Endodermal cell (in vitro differentiated cells): ENCODE data around the gene ATP8B4. TPM values are rescaled to one million over a fixed set of nuclear protein-coding genes. Genes with fewer than 3 reads are reported as not detected.
A peak's percentile ranks its signal among the peaks of the same experiment; 100 is the strongest.

Experiments
- DNase-seq: peaks from one replicate; pipeline ENCODE4 v3.0.0-alpha.2; 2017
- H3K27ac ChIP-seq: 2 replicates; pipeline ENCODE4 v1.5.1; 2013; ENCODE audit warnings: mild to moderate bottlenecking, low read depth, low read length, moderate library complexity
- H3K27me3 ChIP-seq: 2 replicates; pipeline ENCODE4 v1.6.1; 2013; ENCODE audit warnings: mild to moderate bottlenecking, low read length, moderate library complexity; ENCODE audit not compliant: insufficient read depth, control insufficient read depth, poor library complexity, severe bottlenecking
- H3K36me3 ChIP-seq: 2 replicates; pipeline ENCODE4 v1.7.0; 2013; ENCODE audit warnings: mild to moderate bottlenecking, low read length, moderate library complexity; ENCODE audit not compliant: control insufficient read depth, insufficient read depth
- H3K4me1 ChIP-seq: one replicate; pipeline ENCODE4 v1.7.0; 2013; ENCODE audit warnings: low read length; ENCODE audit not compliant: control insufficient read depth, insufficient read depth
- H3K4me3 ChIP-seq: 2 replicates; pipeline ENCODE4 v1.5.1; 2013; ENCODE audit warnings: mild to moderate bottlenecking, low read length, moderate library complexity
- H3K9ac ChIP-seq: 2 replicates; pipeline ENCODE4 v1.6.1; 2013; ENCODE audit warnings: mild to moderate bottlenecking, low read length, moderate library complexity; ENCODE audit not compliant: poor library complexity, severe bottlenecking; ENCODE audit errors: extremely low read depth
- H3K9me3 ChIP-seq: 2 replicates; pipeline ENCODE4 v1.6.1; 2013; ENCODE audit warnings: mild to moderate bottlenecking, low read length, moderate library complexity; ENCODE audit not compliant: control insufficient read depth
- H3K27ac Mint-ChIP-seq: 2 replicates; pipeline ENCODE4 v1.8.0; 2020; ENCODE audit warnings: mixed read lengths
- H3K27me3 Mint-ChIP-seq: 2 replicates; pipeline ENCODE4 v1.8.0; 2021; ENCODE audit warnings: mild to moderate bottlenecking, mixed read lengths; ENCODE audit not compliant: insufficient read depth
- H3K36me3 Mint-ChIP-seq: 2 replicates; pipeline ENCODE4 v1.8.0; 2020; ENCODE audit warnings: low read depth, mixed read lengths
- H3K4me1 Mint-ChIP-seq: 2 replicates; pipeline ENCODE4 v1.8.0; 2020; ENCODE audit warnings: mixed read lengths
- H3K4me3 Mint-ChIP-seq: 2 replicates; pipeline ENCODE4 v1.8.0; 2020; ENCODE audit warnings: mild to moderate bottlenecking, moderate library complexity, mixed read lengths
- H3K9me3 Mint-ChIP-seq: 2 replicates; pipeline ENCODE4 v1.8.0; 2020; ENCODE audit warnings: mild to moderate bottlenecking, mixed read lengths
- WGBS, 2 experiments: methylation state at CpG; one replicate each; pipeline versions ENCODE4 v1.1.5 to v1.1.7; 2013; ENCODE audit warnings: missing lambda C conversion rate in 2 of 2, mixed read lengths in 1 of 2; ENCODE audit not compliant: insufficient coverage in 1 of 2, insufficient read length in 1 of 2; 5-methylcytosine and 5-hydroxymethylcytosine counted together
- total RNA-seq, 2 donors: library from RNA; stranded (reverse); fragmentation: NEBNext Ultra II Directional in 1 of 2; extraction: Animal tissue kit (Norgen Biotek cat#: 25700) in 1 of 2; gene quantifications; 2 replicates in 1 of 2; 3 replicates in 1 of 2; pipeline ENCODE4 v1.2.1, GENCODE V29; 2021
- TF ChIP-seq, protein P1 (sequence below): fragments of 200-600 bp; sonication (generic); conservative IDR thresholded peaks from 2 replicates; pipeline ENCODE4 v1.5.0; 2021; ENCODE audit warnings: antibody characterized with exemption, mild to moderate bottlenecking

Gene ATP8B4
- total RNA-seq, 2 donors from 2014 or later: 0.64 to 0.95 TPM

DNA sequence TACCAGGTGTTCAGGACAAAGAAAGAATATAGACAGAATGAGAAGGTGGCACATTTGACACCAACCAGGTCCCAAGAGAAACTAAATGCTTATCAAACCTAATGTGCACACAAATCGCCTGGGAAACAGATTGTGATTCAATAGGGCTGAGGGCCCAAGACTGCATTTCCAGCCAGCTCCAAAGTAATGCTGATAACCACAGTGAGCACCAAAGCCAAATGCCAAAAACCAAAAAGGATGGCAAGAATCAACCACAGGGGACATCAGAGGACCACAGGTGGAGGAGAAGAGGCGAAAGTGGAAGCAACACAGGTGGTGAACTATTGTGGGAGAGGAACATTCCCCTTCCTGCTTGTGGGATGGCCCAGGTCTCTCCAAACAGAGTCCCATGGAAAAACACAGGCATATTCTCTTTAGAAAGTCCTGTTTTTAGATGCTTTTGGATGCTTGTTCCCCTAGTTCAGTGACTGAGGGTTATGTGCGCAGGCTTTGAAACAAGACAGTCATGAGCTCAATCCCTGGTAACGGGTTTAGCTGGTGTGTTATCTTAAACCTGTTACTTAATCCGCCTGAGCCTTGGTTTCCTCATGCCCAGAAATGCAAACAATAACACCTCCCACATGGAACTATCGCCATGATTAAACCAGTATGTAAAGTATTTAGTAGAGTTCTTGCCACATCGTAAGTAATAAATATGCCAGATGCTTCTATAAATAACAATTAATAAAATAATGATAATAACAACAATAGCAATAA is 241.7 kb downstream of the ATP8B4 start:
- H3K4me3 ChIP-seq: no peak overlapping the region
- 81 to 92% methylated on average over 5 of the region's 7 CpGs for WGBS, 2 experiments
- no peaks in the 10 kb centered on the region for H3K27me3 ChIP-seq
- H3K9me3 ChIP-seq: no peaks in the 10 kb centered on the region
- no peak overlapping the region for H3K4me3 Mint-ChIP-seq
- no peaks in the 10 kb centered on the region for H3K36me3 ChIP-seq
- TF ChIP-seq, protein P1, sequence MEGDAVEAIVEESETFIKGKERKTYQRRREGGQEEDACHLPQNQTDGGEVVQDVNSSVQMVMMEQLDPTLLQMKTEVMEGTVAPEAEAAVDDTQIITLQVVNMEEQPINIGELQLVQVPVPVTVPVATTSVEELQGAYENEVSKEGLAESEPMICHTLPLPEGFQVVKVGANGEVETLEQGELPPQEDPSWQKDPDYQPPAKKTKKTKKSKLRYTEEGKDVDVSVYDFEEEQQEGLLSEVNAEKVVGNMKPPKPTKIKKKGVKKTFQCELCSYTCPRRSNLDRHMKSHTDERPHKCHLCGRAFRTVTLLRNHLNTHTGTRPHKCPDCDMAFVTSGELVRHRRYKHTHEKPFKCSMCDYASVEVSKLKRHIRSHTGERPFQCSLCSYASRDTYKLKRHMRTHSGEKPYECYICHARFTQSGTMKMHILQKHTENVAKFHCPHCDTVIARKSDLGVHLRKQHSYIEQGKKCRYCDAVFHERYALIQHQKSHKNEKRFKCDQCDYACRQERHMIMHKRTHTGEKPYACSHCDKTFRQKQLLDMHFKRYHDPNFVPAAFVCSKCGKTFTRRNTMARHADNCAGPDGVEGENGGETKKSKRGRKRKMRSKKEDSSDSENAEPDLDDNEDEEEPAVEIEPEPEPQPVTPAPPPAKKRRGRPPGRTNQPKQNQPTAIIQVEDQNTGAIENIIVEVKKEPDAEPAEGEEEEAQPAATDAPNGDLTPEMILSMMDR: peak; percentile 39
- no peak overlapping the region for H3K27ac ChIP-seq
- peaks cover 2% of the 10 kb centered on the region for H3K27me3 Mint-ChIP-seq
- H3K9ac ChIP-seq: no peak overlapping the region
- no peaks in the 10 kb centered on the region for H3K36me3 Mint-ChIP-seq
- peaks cover 4% of the 10 kb centered on the region for H3K4me1 ChIP-seq
- peak; percentile 53 for DNase-seq
- peaks cover 10% of the 10 kb centered on the region for H3K4me1 Mint-ChIP-seq
- no peak overlapping the region for H3K27ac Mint-ChIP-seq
- H3K9me3 Mint-ChIP-seq: no peaks in the 10 kb centered on the region

DNA sequence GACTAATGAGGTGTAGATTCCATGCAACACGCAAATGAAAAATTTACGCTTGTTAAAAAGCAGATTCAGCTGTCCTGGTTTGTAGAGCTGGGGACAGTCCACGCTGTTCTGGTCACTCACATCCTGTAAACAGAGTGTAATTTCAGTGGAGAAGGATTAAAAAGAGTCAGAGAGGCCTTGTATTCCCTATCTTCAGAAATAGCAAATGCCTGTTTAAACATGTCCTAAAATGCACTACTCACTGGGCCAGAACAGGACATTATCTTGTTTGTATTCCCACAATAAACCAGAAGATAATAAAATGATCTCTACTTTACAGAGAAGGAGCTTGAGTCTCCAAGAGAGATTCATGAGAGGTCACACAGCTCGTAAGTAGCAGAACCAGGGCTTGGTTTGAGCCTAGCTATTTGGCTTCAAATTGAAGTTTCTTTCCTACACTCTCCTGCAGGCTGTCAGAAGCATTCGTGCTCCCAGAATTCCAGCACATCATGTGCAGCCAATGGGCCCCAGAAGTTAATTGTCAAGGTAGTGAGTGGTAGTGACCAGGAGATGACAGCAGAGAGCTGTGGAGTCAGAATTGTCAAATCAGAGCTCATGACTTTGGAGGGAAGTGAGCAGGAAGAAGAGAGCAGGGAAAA is 242.5 kb downstream of the ATP8B4 start:
- Histone ChIP-seq H3K36me3 (no peaks in the 10 kb centered on the region), H3K4me3 (no peak overlapping the region), H3K9ac (no peak overlapping the region), H3K9me3 (no peaks in the 10 kb centered on the region), H3K4me1 (peaks cover 4% of the 10 kb centered on the region), H3K27ac (no peak overlapping the region), H3K27me3 (no peaks in the 10 kb centered on the region)
- peaks cover 2% of the 10 kb centered on the region for H3K27me3 Mint-ChIP-seq
- H3K4me3 Mint-ChIP-seq: no peak overlapping the region
- H3K27ac Mint-ChIP-seq: no peak overlapping the region
- TF ChIP-seq, protein P1: peak; percentile 84
- peak; percentile 88 for DNase-seq
- WGBS, 2 experiments: 79 to 88% methylated on average over 4 to 5 of the region's 5 CpGs
- H3K9me3 Mint-ChIP-seq: no peaks in the 10 kb centered on the region
- H3K4me1 Mint-ChIP-seq: peaks cover 10% of the 10 kb centered on the region
- no peaks in the 10 kb centered on the region for H3K36me3 Mint-ChIP-seq

DNA sequence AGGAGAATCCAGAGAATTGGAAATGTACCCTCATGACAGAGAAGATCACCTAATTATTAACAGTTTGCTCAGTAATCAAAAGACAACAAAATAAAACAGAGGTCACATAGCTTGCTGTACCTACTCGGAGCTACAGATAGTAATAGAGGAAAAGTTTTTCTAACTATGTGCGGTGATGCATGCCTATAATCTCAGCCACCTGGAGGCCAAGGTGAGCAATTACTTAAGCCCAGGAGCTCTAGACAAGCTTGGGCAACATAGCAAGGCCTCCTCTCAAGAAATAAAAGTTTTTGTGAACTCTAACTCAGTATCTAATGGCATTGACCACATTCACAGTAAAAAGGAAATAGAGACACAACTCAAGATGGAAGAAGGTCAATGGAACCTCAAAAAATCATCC is 243.6 kb downstream of the ATP8B4 start:
- TF ChIP-seq, protein P1: peak; percentile 78
- Mint-ChIP-seq H3K9me3 (no peaks in the 10 kb centered on the region), H3K4me1 (peaks cover 10% of the 10 kb centered on the region), H3K36me3 (no peaks in the 10 kb centered on the region), H3K27ac (no peak overlapping the region), H3K4me3 (no peak overlapping the region), H3K27me3 (peaks cover 2% of the 10 kb centered on the region)
- H3K4me1 ChIP-seq: peaks cover 4% of the 10 kb centered on the region
- 90 to 96% methylated on average over 2 of the region's 2 CpGs for WGBS, 2 experiments
- H3K4me3 ChIP-seq: no peak overlapping the region
- H3K9ac ChIP-seq: no peak overlapping the region
- DNase-seq: no peak
- no peaks in the 10 kb centered on the region for H3K36me3 ChIP-seq
- H3K27ac ChIP-seq: no peak overlapping the region
- H3K9me3 ChIP-seq: no peaks in the 10 kb centered on the region
- no peaks in the 10 kb centered on the region for H3K27me3 ChIP-seq
